H1 (cell line): ENCODE measurements around the gene LAMP1. TPM values are rescaled to one million over a fixed set of nuclear protein-coding genes. Genes with fewer than 3 reads are reported as not detected.

ENCODE experiments used
- CTCF ChIA-PET: fragments of 300-600 bp; sonication (Branson Sonifier 250); formaldehyde crosslinking; loops from one replicate; lab custom pipeline; 2021; ENCODE audit not compliant: partially characterized antibody; lab: Charles Lee
- POLR2A ChIA-PET: fragments of 300-600 bp; sonication (Branson Sonifier 250); formaldehyde crosslinking; loops from one replicate; lab custom pipeline; 2021; ENCODE audit warnings: inconsistent platforms; ENCODE audit not compliant: partially characterized antibody; lab: Charles Lee
- DNase-seq, 2 experiments: peaks; one replicate each; pipeline versions ENCODE4 v3.0.0 to v3.0.0-alpha.2; 2010 to 2022; ENCODE audit warnings: low spot score in 2 of 2, low read depth in 1 of 2, mixed read lengths in 1 of 2
- FAIRE-seq: peaks from 2 replicates; lab custom pipeline; 2011; peaks lifted over from hg19 to GRCh38; lab: Jason Lieb, UNC
- H2AFZ ChIP-seq: 2 replicates; pipeline ENCODE4 v1.8.1; 2012; ENCODE audit warnings: low read length, inconsistent platforms
- H2AK5ac ChIP-seq: 2 replicates; pipeline ENCODE4 v1.6.1; 2013; ENCODE audit warnings: low read depth, low read length
- H2BK120ac ChIP-seq: replicated peaks from 2 replicates; pipeline ENCODE3; 2013; ENCODE audit warnings: low read depth, low read length, inconsistent platforms
- H2BK12ac ChIP-seq: 2 replicates; pipeline ENCODE4 v1.6.1; 2013; ENCODE audit warnings: low read depth, low read length
- H2BK15ac ChIP-seq: 2 replicates; pipeline ENCODE4 v1.6.1; 2013; ENCODE audit warnings: low read length
- H2BK20ac ChIP-seq: 2 replicates; pipeline ENCODE4 v1.6.1; 2013; ENCODE audit warnings: low read length
- H2BK5ac ChIP-seq: 2 replicates; pipeline ENCODE4 v1.6.1; 2013; ENCODE audit warnings: low read depth, low read length
- H3K14ac ChIP-seq: 2 replicates; pipeline ENCODE4 v1.6.1; 2013; ENCODE audit warnings: inconsistent platforms; ENCODE audit not compliant: insufficient read length
- H3K18ac ChIP-seq: 2 replicates; pipeline ENCODE4 v1.6.1; 2013; ENCODE audit warnings: low read length; ENCODE audit errors: extremely low read depth
- H3K23ac ChIP-seq: 2 replicates; pipeline ENCODE4 v1.6.1; 2013; ENCODE audit warnings: inconsistent platforms; ENCODE audit not compliant: insufficient read length
- H3K23me2 ChIP-seq: 2 replicates; pipeline ENCODE4 v1.6.1; 2013; ENCODE audit warnings: low read depth, low read length
- H3K27ac ChIP-seq: 2 replicates; pipeline ENCODE4 v1.6.1; 2011; ENCODE audit warnings: low read depth, low read length, inconsistent platforms
- H3K27me3 ChIP-seq, 4 experiments: replicated peaks in 1 of 4; 1 replicate in 1 of 4; 2 replicates in 3 of 4; pipeline versions ENCODE4 v1.6.1 to v1.8.1; 2011 to 2013; ENCODE audit warnings: low read length in 3 of 4, mild to moderate bottlenecking in 3 of 4, inconsistent platforms in 2 of 4, mixed read lengths in 2 of 4, moderate library complexity in 1 of 4; ENCODE audit not compliant: control insufficient read depth in 3 of 4, insufficient read depth in 3 of 4; ENCODE audit errors: extremely low read depth in 1 of 4
- H3K36me3 ChIP-seq, 4 experiments: 2 replicates each; pipeline versions ENCODE4 v1.6.1 to v1.8.1; 2011 to 2013; ENCODE audit warnings: mild to moderate bottlenecking in 4 of 4, low read length in 3 of 4, moderate library complexity in 2 of 4, control low read depth in 1 of 4, inconsistent platforms in 1 of 4; ENCODE audit not compliant: insufficient read depth in 4 of 4, control insufficient read depth in 2 of 4
- H3K4ac ChIP-seq: replicated peaks from 2 replicates; pipeline ENCODE3; 2013; ENCODE audit warnings: low read length, low read depth, mixed read lengths, inconsistent platforms; ENCODE audit not compliant: insufficient read length
- H3K4me1 ChIP-seq, 4 experiments: replicated peaks in 1 of 4; 1 replicate in 1 of 4; 2 replicates in 3 of 4; pipeline versions ENCODE4 v1.6.1 to v1.8.1; 2011 to 2013; ENCODE audit warnings: low read length in 3 of 4, inconsistent platforms in 2 of 4, mixed read lengths in 1 of 4; ENCODE audit not compliant: insufficient read depth in 4 of 4, control insufficient read depth in 3 of 4
- H3K4me2 ChIP-seq, 2 experiments: 2 replicates each; pipeline versions ENCODE4 v1.6.1 to v1.8.1; 2011 to 2013; ENCODE audit warnings: low read depth in 2 of 2, low read length in 2 of 2, control low read depth in 1 of 2, inconsistent platforms in 1 of 2, mild to moderate bottlenecking in 1 of 2; ENCODE audit not compliant: insufficient read depth in 1 of 2
- H3K4me3 ChIP-seq, 4 experiments: fragments of 200-600, 300-600 bp in 1 of 4; sonication (generic), shearing (Covaris generic), sonication (Bioruptor Twin) in 1 of 4; 2 replicates each; pipeline versions ENCODE4 v1.5.1 to v1.8.1; 2011 to 2016; ENCODE audit warnings: low read length in 4 of 4, low read depth in 3 of 4, control low read depth in 2 of 4, inconsistent platforms in 2 of 4, mild to moderate bottlenecking in 2 of 4, mixed read lengths in 1 of 4, moderate library complexity in 1 of 4; ENCODE audit not compliant: insufficient read depth in 2 of 4; ENCODE audit errors: extremely low read depth in 1 of 4
- H3K56ac ChIP-seq: replicated peaks from 2 replicates; pipeline ENCODE3; 2013; ENCODE audit warnings: low read depth, mild to moderate bottlenecking, mixed read lengths, low read length, inconsistent platforms; ENCODE audit not compliant: insufficient read length
- H3K79me1 ChIP-seq: 2 replicates; pipeline ENCODE4 v1.6.1; 2013; ENCODE audit warnings: low read depth, low read length, control low read depth
- H3K79me2 ChIP-seq, 2 experiments: 2 replicates each; pipeline versions ENCODE4 v1.6.1 to v1.8.1; 2012 to 2013; ENCODE audit warnings: low read length in 2 of 2, mild to moderate bottlenecking in 2 of 2, inconsistent platforms in 1 of 2; ENCODE audit not compliant: insufficient read depth in 2 of 2, control insufficient read depth in 1 of 2
- H3K9ac ChIP-seq, 4 experiments: replicated peaks in 1 of 4; 1 replicate in 1 of 4; 2 replicates in 3 of 4; pipeline versions ENCODE4 v1.6.1 to v1.8.1; 2011 to 2013; ENCODE audit warnings: low read depth in 3 of 4, low read length in 3 of 4, control low read depth in 2 of 4, mild to moderate bottlenecking in 2 of 4, moderate library complexity in 2 of 4, inconsistent platforms in 1 of 4; ENCODE audit errors: extremely low read depth in 1 of 4
- H3K9me3 ChIP-seq, 2 experiments: 2 replicates each; pipeline versions ENCODE4 v1.6.1 to v1.8.1; 2012 to 2013; ENCODE audit warnings: mild to moderate bottlenecking in 2 of 2, moderate library complexity in 2 of 2, control low read depth in 1 of 2, inconsistent platforms in 1 of 2, low read depth in 1 of 2, low read length in 1 of 2, mixed read lengths in 1 of 2; ENCODE audit not compliant: insufficient read depth in 2 of 2
- H4K20me1 ChIP-seq, 2 experiments: replicated peaks in 1 of 2; 2 replicates each; pipeline versions ENCODE3 to v1.8.1; 2011 to 2013; ENCODE audit warnings: inconsistent platforms in 2 of 2, low read length in 2 of 2, mild to moderate bottlenecking in 1 of 2; ENCODE audit not compliant: insufficient read depth in 2 of 2, control insufficient read depth in 1 of 2
- H4K5ac ChIP-seq: 2 replicates; pipeline ENCODE4 v1.6.1; 2013; ENCODE audit warnings: low read length, low read depth, mixed read lengths, inconsistent platforms; ENCODE audit not compliant: insufficient read length
- H4K8ac ChIP-seq: 2 replicates; pipeline ENCODE4 v1.8.0; 2013; ENCODE audit warnings: mild to moderate bottlenecking, moderate library complexity, low read length, inconsistent platforms; ENCODE audit not compliant: insufficient read depth; ENCODE audit errors: extremely low read depth
- H4K91ac ChIP-seq: replicated peaks from 2 replicates; pipeline ENCODE3; 2013; ENCODE audit warnings: low read length, mixed read lengths, inconsistent platforms; ENCODE audit not compliant: insufficient read length
- CBX5 ChIP-seq: fragments of 300-800, 300-1000 bp; sonication (generic); IDR thresholded peaks from 2 replicates; pipeline ENCODE4 v1.7.1; 2016; ENCODE audit warnings: antibody characterized with exemption, low read length, low read depth
- CHD2 ChIP-seq: IDR thresholded peaks from 2 replicates; pipeline ENCODE4 v1.6.1; 2012; ENCODE audit warnings: low read length, improper control_type of control experiment
- EGR1 ChIP-seq: IDR thresholded peaks from 2 replicates; pipeline ENCODE4 v1.6.1; 2011; ENCODE audit warnings: low read depth, low read length, borderline replicate concordance
- EZH2 ChIP-seq: fragments of 200-600 bp; sonication (generic); IDR thresholded peaks from 2 replicates; pipeline ENCODE4 v1.7.1; 2012; ENCODE audit warnings: low read depth, mild to moderate bottlenecking, moderate library complexity, low read length, inconsistent platforms; ENCODE audit not compliant: severe bottlenecking
- GTF2F1 ChIP-seq: IDR thresholded peaks from 2 replicates; pipeline ENCODE4 v1.6.1; 2012; ENCODE audit warnings: low read depth, low read length, improper control_type of control experiment, borderline replicate concordance
- NRF1 ChIP-seq: IDR thresholded peaks from 2 replicates; pipeline ENCODE4 v1.6.1; 2011; ENCODE audit warnings: mild to moderate bottlenecking, low read depth, low read length, improper control_type of control experiment
- RAD21 ChIP-seq, 2 experiments: IDR thresholded peaks in 1 of 2; conservative IDR thresholded peaks in 1 of 2; 2 replicates each; pipeline ENCODE4 v1.6.1; 2011; ENCODE audit warnings: low read depth in 2 of 2, low read length in 2 of 2, improper control_type of control experiment in 1 of 2, inconsistent platforms in 1 of 2, mild to moderate bottlenecking in 1 of 2, moderate library complexity in 1 of 2
- RFX5 ChIP-seq: IDR thresholded peaks from 2 replicates; pipeline ENCODE4 v1.6.1; 2011; ENCODE audit warnings: low read depth, low read length, improper control_type of control experiment, borderline replicate concordance
- TAF1 ChIP-seq: IDR thresholded peaks from 2 replicates; pipeline ENCODE4 v1.6.1; 2011; ENCODE audit warnings: mild to moderate bottlenecking, low read depth, low read length
- ZNF274 ChIP-seq: IDR thresholded peaks from 2 replicates; pipeline ENCODE4 v1.7.0; 2012; ENCODE audit warnings: low read length, borderline replicate concordance; ENCODE audit errors: extremely low read depth
- WGBS, 2 experiments: shearing (Covaris generic) in 1 of 2; methylation state at CpG; one replicate each; pipeline versions ENCODE4 v1.1.6 to v1.1.7; 2013 to 2015; ENCODE audit warnings: low lambda C conversion rate in 2 of 2, mixed read lengths in 2 of 2, inconsistent platforms in 1 of 2, low coverage in 1 of 2, missing lambda C conversion rate in 1 of 2; ENCODE audit not compliant: insufficient replicate concordance in 2 of 2, insufficient coverage in 1 of 2, insufficient read length in 1 of 2; ENCODE audit errors: extremely low coverage in 1 of 2, missing lambda C conversion rate in 1 of 2; 5-methylcytosine and 5-hydroxymethylcytosine counted together
- polyA plus RNA-seq, 7 experiments: library from polyadenylated mRNA; depleted of rRNA in 3 of 7; stranded (reverse) in 5 of 7; unstranded in 2 of 7; fragments of >200 nt in 5 of 7; fragments of 200-250 nt in 2 of 7; gene quantifications; 1 replicate in 5 of 7; 2 replicates in 1 of 7; 4 replicates in 1 of 7; pipeline versions ENCODE4 v1.2.1 to v1.2.3, GENCODE V29; 2011 to 2013; ENCODE audit warnings: missing spikeins in 2 of 7, mixed read lengths in 2 of 7
- total RNA-seq: library from RNA; stranded (reverse); fragmentation: NEBNext Ultra II Directional; extraction: Animal tissue kit (Norgen Biotek cat#: 25700); gene quantifications from 2 replicates; pipeline ENCODE4 v1.2.1, GENCODE V29; 2021

Gene LAMP1
- total and polyA plus RNA-seq, 2 of the 8 experiments (the other 6 are each of a cell fraction or from before 2014, with no cell fraction given) = 97.6 to 140 TPM

DNA sequence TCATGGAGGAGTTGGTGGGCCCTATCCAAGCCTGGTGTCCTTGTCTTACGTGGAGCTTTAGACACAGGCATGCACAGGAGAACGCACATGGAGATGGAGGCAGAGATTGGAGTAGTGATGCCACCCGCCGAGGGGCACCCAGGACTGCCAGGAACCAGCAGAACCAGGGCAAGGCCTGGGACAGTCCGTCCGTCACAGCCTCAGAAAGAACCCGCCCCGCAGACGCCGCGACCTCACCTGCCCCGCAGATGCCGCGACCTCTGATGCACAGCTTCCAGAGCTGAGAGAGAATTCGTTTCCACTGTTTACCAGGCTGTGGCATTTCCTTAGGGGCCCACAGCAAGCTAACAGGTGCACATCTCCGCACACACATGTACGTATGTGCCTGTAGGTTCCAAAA is 51.6 kb downstream of the LAMP1 start:
- no peak overlapping the region for H3K9ac ChIP-seq
- no peak overlapping the region for H4K91ac ChIP-seq
- FAIRE-seq = no peak
- H3K18ac ChIP-seq = no peak overlapping the region
- H3K27ac ChIP-seq = no peak overlapping the region
- H3K23ac ChIP-seq = no peak overlapping the region
- no peak overlapping the region for H4K5ac ChIP-seq
- no peak overlapping the region for H3K4me2 ChIP-seq
- H2BK12ac ChIP-seq = no peak overlapping the region
- H3K4me3 ChIP-seq = no peak overlapping the region
- H3K4ac ChIP-seq = no peak overlapping the region
- H3K23me2 ChIP-seq = no peaks in the 10 kb centered on the region
- H4K8ac ChIP-seq = peak overlapping the region; percentile 51; the same call in 1 of the 2 replicates
- H3K79me1 ChIP-seq = 0 out of 2 replicates have a peak, but pooled peaks cover 9% of the 10 kb centered on the region
- 92% methylated on average over 17 of the region's 17 CpGs; no CpG with 5 or more reads in 1 of the 2 experiments for WGBS, 2 experiments
- H2AK5ac ChIP-seq = no peak overlapping the region
- H3K4me1 ChIP-seq = no peaks in the 10 kb centered on the region
- H3K36me3 ChIP-seq = peaks cover 31 to 65% (median 49%) of the 10 kb centered on the region in 4 experiments
- H2AFZ ChIP-seq = no peak overlapping the region
- peaks cover 0 to 2% of the 10 kb centered on the region in 2 experiments; a peak in 1 of 4 replicates for H3K79me2 ChIP-seq
- no peak overlapping the region for H2BK15ac ChIP-seq
- peaks cover 7 to 18% of the 10 kb centered on the region in 2 experiments; a peak in 2 of 4 replicates for H3K9me3 ChIP-seq
- ChIA-PET POLR2A (interaction anchor here (0.7 to 1.9 kb wide), 8 partner anchors 10 to 51 kb away, joined by 3 to 6 read pairs (median 4); partner anchors contain the start of gene LAMP1), CTCF (interaction anchor here (0.6 to 2.3 kb wide), 11 partner anchors 10 to 102 kb away, joined by 3 to 9 read pairs (median 3); no protein-coding TSS in a partner anchor)
- no peak overlapping the region for H2BK20ac ChIP-seq
- no peak overlapping the region for H3K56ac ChIP-seq
- H2BK5ac ChIP-seq = no peak overlapping the region
- peaks cover 1 to 7% of the 10 kb centered on the region in 2 experiments for H4K20me1 ChIP-seq
- DNase-seq = no peak
- H3K14ac ChIP-seq = no peak overlapping the region
- H3K27me3 ChIP-seq = no peaks in the 10 kb centered on the region
- no peak overlapping the region for H2BK120ac ChIP-seq
- TF ChIP-seq GTF2F1 (no peak), ZNF274 (no peak), CBX5 (no peak), RFX5 (no peak), NRF1 (no peak), RAD21 (IDR thresholded peaks at IDR 0.05 in 1 of 2, conservative IDR thresholded peaks at IDR 0.05 in 1 of 2; ENCODE audit: low read depth in 2 of 2, low read length in 2 of 2) (no peak), EZH2 (no peak), CHD2 (no peak), EGR1 (no peak), TAF1 (no peak)
